ENCODE measurements around the gene IPMK.
"Not testable (repeated sequence)": the region's sequence is repeated elsewhere in the genome, so short reads cannot be mapped to it uniquely, and the experiment has no call there.

IPMK gene

GRCh38 chr10:58220769-58221451, 46.8 kb downstream of the IPMK start:
- no peak for DNase-seq (ENCODE audit: low read depth in 3 of 3)

- no peak for DNase-seq (ENCODE audit: low read depth in 3 of 3)
These were observed 47.8 kb downstream of the IPMK start for GRCh38 chr10:58219875-58220274.

- DNase-seq (ENCODE audit: low read depth in 3 of 3), result no peak
These were observed 50.1 kb downstream of the IPMK start for GRCh38 chr10:58217612-58218011.

- no peak for DNase-seq (ENCODE audit: low read depth in 3 of 3)
These were observed 55.1 kb downstream of the IPMK start for GRCh38 chr10:58212622-58213021.

GRCh38 chr10:58210160-58210559, 57.5 kb downstream of the IPMK start:
- no peak for DNase-seq (ENCODE audit: low read depth in 3 of 3)

GRCh38 chr10:58209669-58210068, 58.0 kb downstream of the IPMK start:
- no peak for DNase-seq (ENCODE audit: low read depth in 3 of 3)

- DNase-seq (ENCODE audit: low read depth in 3 of 3), result no peak
These were observed 61.4 kb downstream of the IPMK start for GRCh38 chr10:58206251-58206650.

GRCh38 chr10:58201704-58202103, 66.0 kb downstream of the IPMK start:
- DNase-seq (ENCODE audit: low read depth in 3 of 3), result no peak

- DNase-seq (ENCODE audit: low read depth in 3 of 3), result no peak
These were observed 78.4 kb downstream of the IPMK start for GRCh38 chr10:58189269-58189668.

GRCh38 chr10:58184120-58184670, 83.5 kb downstream of the IPMK start:
- DNase-seq (ENCODE audit: low read depth in 3 of 3), result no peak

- no peak for DNase-seq (ENCODE audit: low read depth in 3 of 3)
These were observed 87.0 kb downstream of the IPMK start for GRCh38 chr10:58180666-58181065.

GRCh38 chr10:58179238-58179637, 88.5 kb downstream of the IPMK start:
- DNase-seq (ENCODE audit: low read depth in 3 of 3), result no peak

- DNase-seq (ENCODE audit: low read depth in 3 of 3), result no peak
These were observed 88.9 kb downstream of the IPMK start for GRCh38 chr10:58178811-58179210.

GRCh38 chr10:58177362-58177947, 90.2 kb downstream of the IPMK start:
- DNase-seq (ENCODE audit: low read depth in 3 of 3), result no peak

GRCh38 chr10:58175990-58176900, 91.4 kb downstream of the IPMK start:
- no peak for DNase-seq (ENCODE audit: low read depth in 3 of 3)

- DNase-seq (ENCODE audit: low read depth in 3 of 3), result no peak
These were observed 92.9 kb downstream of the IPMK start for GRCh38 chr10:58174831-58175230.

- DNase-seq (ENCODE audit: low read depth in 3 of 3), result no peak
These were observed 94.3 kb downstream of the IPMK start for GRCh38 chr10:58173391-58173790.

GRCh38 chr10:58171146-58171545, 96.5 kb downstream of the IPMK start:
- DNase-seq (ENCODE audit: low read depth in 3 of 3), result no peak

GRCh38 chr10:58164517-58164916, 103.2 kb downstream of the IPMK start:
- no peak for DNase-seq (ENCODE audit: low read depth in 3 of 3)

GRCh38 chr10:58158806-58159205, 108.9 kb downstream of the IPMK start:
- DNase-seq (ENCODE audit: low read depth in 3 of 3), result no peak

- no peak for DNase-seq (ENCODE audit: low read depth in 3 of 3)
These were observed 110.5 kb downstream of the IPMK start for GRCh38 chr10:58157076-58157766.

GRCh38 chr10:58155941-58156340, 111.8 kb downstream of the IPMK start:
- not testable (repeated sequence) for DNase-seq (ENCODE audit: low read depth in 3 of 3)

All from stimulated activated CD4-positive, alpha-beta T cell treated with anti-CD3 and anti-CD28 coated beads, TNF-alpha, amount 100 ng/mL, for 4 hours (primary cell).